ENCODE data around the gene ZFP28. TPM values are rescaled to one million over a fixed set of nuclear protein-coding genes. Genes with fewer than 3 reads are reported as not detected.

Gene ZFP28
- total and polyA plus RNA-seq, 2 donors (not counting 3 experiments of a cell fraction or from before 2014, with no cell fraction given) = 1.8 to 5.4 TPM

DNA sequence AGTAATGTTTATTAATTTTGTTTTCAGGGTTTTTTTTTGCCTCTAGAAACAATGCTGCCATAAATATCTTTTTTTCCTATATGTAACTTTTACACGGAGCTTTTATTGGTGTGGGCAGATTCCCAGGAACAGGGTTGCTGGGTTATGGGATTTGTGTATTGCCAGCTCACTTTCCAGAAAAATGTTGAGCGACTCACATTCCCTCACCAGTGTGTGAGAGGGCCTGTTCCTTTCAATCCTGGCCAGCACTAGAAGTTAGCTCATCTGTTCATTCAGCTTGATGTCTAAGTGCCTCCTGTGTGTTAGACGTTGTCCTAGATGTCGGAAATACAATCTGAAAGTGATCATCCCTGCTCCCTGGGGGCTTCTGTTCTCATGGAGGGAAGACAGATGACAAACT, 58.9 kb downstream of the ZFP28 start:
- intact Hi-C loops (cut with micrococcal nuclease) (no loop called here), dilution Hi-C loops (cut with MboI; ENCODE audit: extremely low pct_ligation_motif_present, low sequenced_read_pairs) (no loop called here)
- no peak for DNase-seq (ENCODE audit: low read depth, low spot score)
- TF ChIP-seq POLR2A (IDR thresholded peaks at IDR 0.05; ENCODE audit: low read depth, low read length) (no peak), JUN (IDR thresholded peaks at IDR 0.05; ENCODE audit: borderline replicate concordance, insufficient read depth, insufficient read length, low read depth) (no peak), GATA2 (IDR thresholded peaks at IDR 0.05; ENCODE audit: insufficient read depth, insufficient read length, low read depth, low read length) (no peak), MYC (IDR thresholded peaks at IDR 0.05; ENCODE audit: low read depth, low read length) (no peak), POLR2AphosphoS5 (IDR thresholded peaks at IDR 0.05; ENCODE audit: insufficient read depth, low read depth, low read length) (no peak), EZH2 (IDR thresholded peaks at IDR 0.05; ENCODE audit: borderline replicate concordance, low read depth, low read length, severe bottlenecking) (no peak), FOS (IDR thresholded peaks at IDR 0.05; ENCODE audit: borderline replicate concordance, insufficient read depth, low read length) (no peak)
- TF ChIP-seq, protein P1, sequence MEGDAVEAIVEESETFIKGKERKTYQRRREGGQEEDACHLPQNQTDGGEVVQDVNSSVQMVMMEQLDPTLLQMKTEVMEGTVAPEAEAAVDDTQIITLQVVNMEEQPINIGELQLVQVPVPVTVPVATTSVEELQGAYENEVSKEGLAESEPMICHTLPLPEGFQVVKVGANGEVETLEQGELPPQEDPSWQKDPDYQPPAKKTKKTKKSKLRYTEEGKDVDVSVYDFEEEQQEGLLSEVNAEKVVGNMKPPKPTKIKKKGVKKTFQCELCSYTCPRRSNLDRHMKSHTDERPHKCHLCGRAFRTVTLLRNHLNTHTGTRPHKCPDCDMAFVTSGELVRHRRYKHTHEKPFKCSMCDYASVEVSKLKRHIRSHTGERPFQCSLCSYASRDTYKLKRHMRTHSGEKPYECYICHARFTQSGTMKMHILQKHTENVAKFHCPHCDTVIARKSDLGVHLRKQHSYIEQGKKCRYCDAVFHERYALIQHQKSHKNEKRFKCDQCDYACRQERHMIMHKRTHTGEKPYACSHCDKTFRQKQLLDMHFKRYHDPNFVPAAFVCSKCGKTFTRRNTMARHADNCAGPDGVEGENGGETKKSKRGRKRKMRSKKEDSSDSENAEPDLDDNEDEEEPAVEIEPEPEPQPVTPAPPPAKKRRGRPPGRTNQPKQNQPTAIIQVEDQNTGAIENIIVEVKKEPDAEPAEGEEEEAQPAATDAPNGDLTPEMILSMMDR (IDR thresholded peaks at IDR 0.05; ENCODE audit: extremely low read depth in 1 of 2, insufficient read depth in 1 of 2, low read depth in 1 of 2, low read length in 2 of 2) = no peak
- TF ChIP-seq, protein P2, sequence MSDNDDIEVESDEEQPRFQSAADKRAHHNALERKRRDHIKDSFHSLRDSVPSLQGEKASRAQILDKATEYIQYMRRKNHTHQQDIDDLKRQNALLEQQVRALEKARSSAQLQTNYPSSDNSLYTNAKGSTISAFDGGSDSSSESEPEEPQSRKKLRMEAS (IDR thresholded peaks at IDR 0.05; ENCODE audit: insufficient read depth, insufficient read length) = no peak
- Histone ChIP-seq H3K27ac (ENCODE audit: insufficient read depth, low read depth, low read length) (no peak overlapping the region), H3K79me2 (ENCODE audit: control insufficient read depth, insufficient read depth, low read length) (peaks cover 24% of the 10 kb centered on the region), H3K9ac (replicated peaks; ENCODE audit: extremely low read depth, insufficient read depth, low read length) (no peak overlapping the region), H3K4me1 (ENCODE audit: control insufficient read depth, extremely low read depth, insufficient read depth, low read length) (peaks cover 9% of the 10 kb centered on the region), H4K20me1 (replicated peaks; ENCODE audit: control insufficient read depth, extremely low read depth, insufficient read depth, low read length) (no peaks in the 10 kb centered on the region), H3K27me3 (ENCODE audit: control insufficient read depth in 2 of 2, insufficient read depth in 2 of 2, low read length in 2 of 2) (no peaks in the 10 kb centered on the region), H3K9me1 (replicated peaks; ENCODE audit: control insufficient read depth, extremely low read depth, insufficient read depth, low read length) (no peaks in the 10 kb centered on the region), H3K4me2 (ENCODE audit: insufficient read depth, low read length) (no peak overlapping the region), H3K9me3 (replicated peaks; ENCODE audit: control insufficient read depth, insufficient read depth, low read length) (no peaks in the 10 kb centered on the region), H3K36me3 (ENCODE audit: control insufficient read depth in 2 of 2, extremely low read depth in 1 of 2, insufficient read depth in 2 of 2, low read length in 2 of 2) (peaks cover 5 to 6% of the 10 kb centered on the region in 2 experiments), H3K4me3 (replicated peaks in 1 of 3; ENCODE audit: insufficient read depth in 1 of 3, low read depth in 1 of 3, low read length in 3 of 3) (no peak overlapping the region), H2AFZ (ENCODE audit: low read depth, low read length) (no peak overlapping the region)
- no TSS peak for BruUV-seq (replicated peaks)
- ChIA-PET CTCF (no interaction called here), POLR2A (no interaction called here)
- no peak for FAIRE-seq
